WTC11 (cell line): ENCODE data around the gene APBB1. TPM values are rescaled to one million over a fixed set of nuclear protein-coding genes. Genes with fewer than 3 reads are reported as not detected.

Experiments
- ATAC-seq: fragments of 200-7000 bp; cut with Tn5 transposase; 2 replicates; pipeline ENCODE4 v1.10.0; 2021; ENCODE audit warnings: mild to moderate bottlenecking, moderate library complexity
- CTCF ChIA-PET: fragments of 300-600 bp; sonication (Branson Sonifier 250); formaldehyde crosslinking; loops from one replicate; lab custom pipeline; 2021; ENCODE audit warnings: antibody characterized with exemption; lab: Charles Lee
- POLR2A ChIA-PET: fragments of 350-600 bp; sonication (Branson Sonifier 250); formaldehyde crosslinking; loops from one replicate; lab custom pipeline; 2021; ENCODE audit warnings: antibody characterized with exemption; lab: Charles Lee
- DNase-seq: peaks from one replicate; pipeline ENCODE4 v3.0.0; 2021; ENCODE audit warnings: low spot score
- H3K27ac Mint-ChIP-seq: 2 replicates; pipeline ENCODE4 v1.8.0; 2021; ENCODE audit warnings: mixed read lengths
- H3K27me3 Mint-ChIP-seq: 2 replicates; pipeline ENCODE4 v1.8.0; 2021; ENCODE audit warnings: low read depth, mild to moderate bottlenecking, moderate library complexity, mixed read lengths
- H3K36me3 Mint-ChIP-seq: 2 replicates; pipeline ENCODE4 v1.8.0; 2021; ENCODE audit warnings: mixed read lengths
- H3K4me1 Mint-ChIP-seq: 2 replicates; pipeline ENCODE4 v1.8.0; 2022; ENCODE audit warnings: mixed read lengths
- H3K4me3 Mint-ChIP-seq: 2 replicates; pipeline ENCODE4 v1.8.0; 2021; ENCODE audit warnings: mild to moderate bottlenecking, moderate library complexity, mixed read lengths
- H3K9me3 Mint-ChIP-seq: 2 replicates; pipeline ENCODE4 v1.8.0; 2021; ENCODE audit warnings: mixed read lengths
- CREB1 ChIP-seq: sonication (generic); formaldehyde crosslinking; IDR thresholded peaks from 2 replicates; pipeline ENCODE4 v1.8.0; 2023; ENCODE audit warnings: mild to moderate bottlenecking, missing genetic modification reagents
- CTCF ChIP-seq: fragments of 200-600 bp; IDR thresholded peaks from 2 replicates; pipeline ENCODE4 v1.8.0; 2022; ENCODE audit warnings: antibody characterized with exemption
- E2F1 ChIP-seq: sonication (generic); formaldehyde crosslinking; IDR thresholded peaks from 2 replicates; pipeline ENCODE4 v1.8.0; 2022; ENCODE audit warnings: mild to moderate bottlenecking, missing genetic modification reagents
- E2F5 ChIP-seq: sonication (generic); formaldehyde crosslinking; IDR thresholded peaks from 2 replicates; pipeline ENCODE4 v1.8.1; 2022; ENCODE audit warnings: mild to moderate bottlenecking, moderate library complexity, missing genetic modification reagents
- FOXK1 ChIP-seq: sonication (generic); formaldehyde crosslinking; IDR thresholded peaks from 2 replicates; pipeline ENCODE4 v1.8.0; 2022; ENCODE audit warnings: mild to moderate bottlenecking, moderate library complexity, missing genetic modification reagents
- FOXP1 ChIP-seq: sonication (generic); formaldehyde crosslinking; IDR thresholded peaks from 2 replicates; pipeline ENCODE4 v1.8.0; 2022; ENCODE audit warnings: missing genetic modification reagents, mild to moderate bottlenecking, moderate library complexity, borderline replicate concordance
- GTF2I ChIP-seq: fragments of 250-450 bp; sonication (Bioruptor Pico); conservative IDR thresholded peaks from 2 replicates; pipeline ENCODE4 v1.4.0; 2021; ENCODE audit warnings: mild to moderate bottlenecking
- IRF2 ChIP-seq: sonication (generic); formaldehyde crosslinking; IDR thresholded peaks from 2 replicates; pipeline ENCODE4 v1.8.0; 2022; ENCODE audit warnings: low read depth, missing genetic modification reagents, borderline replicate concordance
- MLX ChIP-seq: sonication (generic); formaldehyde crosslinking; IDR thresholded peaks from 2 replicates; pipeline ENCODE4 v1.8.1; 2023; ENCODE audit warnings: mild to moderate bottlenecking, missing genetic modification reagents, moderate library complexity
- NR1H2 ChIP-seq: sonication (generic); formaldehyde crosslinking; IDR thresholded peaks from 2 replicates; pipeline ENCODE4 v1.9.0; 2021; ENCODE audit warnings: mild to moderate bottlenecking, moderate library complexity, missing genetic modification reagents
- RORB ChIP-seq: fragments of 250-450 bp; sonication (Bioruptor Pico); IDR thresholded peaks from 2 replicates; pipeline ENCODE4 v1.9.0; 2021; ENCODE audit warnings: mild to moderate bottlenecking
- TCF7 ChIP-seq: sonication (generic); formaldehyde crosslinking; IDR thresholded peaks from 2 replicates; pipeline ENCODE4 v1.8.0; 2022; ENCODE audit warnings: mild to moderate bottlenecking, low read depth, missing genetic modification reagents, moderate library complexity
- TEAD1 ChIP-seq: sonication (generic); formaldehyde crosslinking; IDR thresholded peaks from 2 replicates; pipeline ENCODE4 v1.8.0; 2022; ENCODE audit warnings: mild to moderate bottlenecking, missing genetic modification reagents
- USF1 ChIP-seq: sonication (generic); formaldehyde crosslinking; IDR thresholded peaks from 2 replicates; pipeline ENCODE4 v1.8.0; 2022; ENCODE audit warnings: mild to moderate bottlenecking, missing genetic modification reagents
- ZBTB43 ChIP-seq: sonication (generic); formaldehyde crosslinking; IDR thresholded peaks from 2 replicates; pipeline ENCODE4 v1.8.1; 2023; ENCODE audit warnings: mild to moderate bottlenecking, missing genetic modification reagents
- ZNF281 ChIP-seq: sonication (generic); formaldehyde crosslinking; IDR thresholded peaks from 2 replicates; pipeline ENCODE4 v1.8.0; 2023; ENCODE audit warnings: mild to moderate bottlenecking, missing genetic modification reagents
- ZNF671 ChIP-seq: fragments of 250-450 bp; sonication (Bioruptor Pico); IDR thresholded peaks from 2 replicates; pipeline ENCODE4 v1.8.0; 2021; ENCODE audit warnings: mild to moderate bottlenecking
- ZSCAN18 ChIP-seq: fragments of 250-450 bp; sonication (Bioruptor Pico); IDR thresholded peaks from 2 replicates; pipeline ENCODE4 v2.1.2; 2022; ENCODE audit warnings: mild to moderate bottlenecking, moderate library complexity
- total RNA-seq: library from RNA; stranded (reverse); gene quantifications from 3 replicates; pipeline ENCODE4 v1.2.3, GENCODE V29; 2021

The APBB1 gene
- total RNA-seq, 1 experiment from 2014 or later = 32.1 TPM

GRCh38 chr11:6456361-6457073, 37.6 kb upstream of the APBB1 start:
- no peak for DNase-seq
- no peak for ATAC-seq
- CTCF ChIA-PET = interaction anchor here (1.0 to 6.0 kb wide), 4 partner anchors 13 to 103 kb away, joined by 3 to 42 read pairs (median 4); no protein-coding TSS in a partner anchor
- POLR2A ChIA-PET = no interaction called here
- Mint-ChIP-seq H3K27me3 (no peaks in the 10 kb centered on the region), H3K4me3 (no peak overlapping the region), H3K27ac (no peak overlapping the region), H3K4me1 (no peaks in the 10 kb centered on the region), H3K36me3 (peaks cover 2% of the 10 kb centered on the region; the same call in 1 of the 2 replicates), H3K9me3 (no peaks in the 10 kb centered on the region)
- TF ChIP-seq ZBTB43 (CRISPR knock-in tag) = no peak
- no peak for TF ChIP-seq E2F1
- no peak for TF ChIP-seq MLX (CRISPR knock-in tag)
- no peak for TF ChIP-seq ZNF671
- TF ChIP-seq CREB1 (CRISPR knock-in tag) = no peak
- TF ChIP-seq FOXP1 (CRISPR knock-in tag) = no peak
- no peak for TF ChIP-seq IRF2 (CRISPR knock-in tag)
- TF ChIP-seq USF1 (CRISPR knock-in tag) = no peak
- TF ChIP-seq E2F5 (CRISPR knock-in tag) = no peak
- no peak for TF ChIP-seq ZSCAN18 (CRISPR knock-in tag)
- TF ChIP-seq NR1H2 (CRISPR knock-in tag) = no peak
- TF ChIP-seq GTF2I (CRISPR knock-in tag) = no peak
- TF ChIP-seq TEAD1 (CRISPR knock-in tag) = no peak
- TF ChIP-seq FOXK1 = no peak
- TF ChIP-seq RORB (CRISPR knock-in tag) = no peak
- TF ChIP-seq TCF7 (CRISPR knock-in tag) = no peak
- no peak for TF ChIP-seq ZNF281 (CRISPR knock-in tag)
- no peak for TF ChIP-seq CTCF
